HepG2 (cell line): Measurements from ENCODE around the gene SPTAN1. TPM values are rescaled to one million over a fixed set of nuclear protein-coding genes. Genes with fewer than 3 reads are reported as not detected.

Source experiments
- ATAD3A ChIP-seq: sonication (generic); formaldehyde crosslinking; IDR thresholded peaks from 2 replicates; pipeline ENCODE4 v1.4.0; 2020; ENCODE audit warnings: missing genetic modification reagents
- DNMT3B ChIP-seq: conservative IDR thresholded peaks from 2 replicates; pipeline ENCODE4 v1.6.1; 2016; ENCODE audit warnings: missing biosample characterization, control low read depth
- GABPB1 ChIP-seq: IDR thresholded peaks from 2 replicates; pipeline ENCODE4 v1.6.1; 2016; ENCODE audit warnings: mild to moderate bottlenecking, missing genetic modification reagents, moderate library complexity, missing compliant biosample characterization
- GATA4 ChIP-seq: sonication (generic); IDR thresholded peaks from 2 replicates; pipeline ENCODE4 v1.6.1; 2016; ENCODE audit warnings: antibody characterized with exemption, low read depth, borderline replicate concordance
- HNRNPH1 ChIP-seq: fragments of 200-400 bp; formaldehyde crosslinking; optimal IDR thresholded peaks from 2 replicates; pipeline ENCODE3; 2017; ENCODE audit warnings: mild to moderate bottlenecking, low read depth, low read length
- HOXD1 ChIP-seq: sonication (generic); formaldehyde crosslinking; IDR thresholded peaks from 2 replicates; pipeline ENCODE4 v1.5.0; 2020; ENCODE audit warnings: missing genetic modification reagents
- JDP2 ChIP-seq: sonication (generic); formaldehyde crosslinking; IDR thresholded peaks from 2 replicates; pipeline ENCODE4 v1.8.1; 2022; ENCODE audit warnings: missing genetic modification reagents, borderline replicate concordance
- NFYB ChIP-seq: sonication (generic); formaldehyde crosslinking; IDR thresholded peaks from 2 replicates; pipeline ENCODE4 v1.4.0; 2020; ENCODE audit warnings: missing genetic modification reagents
- NR2C2 ChIP-seq: sonication (generic); formaldehyde crosslinking; IDR thresholded peaks from 2 replicates; pipeline ENCODE4 v1.4.0; 2020; ENCODE audit warnings: missing genetic modification reagents, mild to moderate bottlenecking, moderate library complexity, borderline replicate concordance
- PHF8 ChIP-seq: sonication (generic); formaldehyde crosslinking; IDR thresholded peaks from 2 replicates; pipeline ENCODE4 v1.5.0; 2020; ENCODE audit warnings: missing genetic modification reagents
- PTBP1 ChIP-seq: fragments of 200-400 bp; formaldehyde crosslinking; IDR thresholded peaks from 2 replicates; pipeline ENCODE4 v1.6.1; 2018; ENCODE audit warnings: low read length, low read depth; ENCODE audit not compliant: poor library complexity, severe bottlenecking
- SNRNP70 ChIP-seq: fragments of 200-400 bp; formaldehyde crosslinking; IDR thresholded peaks from 2 replicates; pipeline ENCODE4 v1.6.1; 2017; ENCODE audit warnings: mild to moderate bottlenecking, low read depth, low read length, moderate library complexity
- TCF7 ChIP-seq: sonication (generic); IDR thresholded peaks from 2 replicates; pipeline ENCODE4 v1.6.1; 2016; ENCODE audit warnings: antibody characterized with exemption, low read depth
- ZFP41 ChIP-seq: sonication (generic); formaldehyde crosslinking; IDR thresholded peaks from 2 replicates; pipeline ENCODE4 v1.4.0; 2020; ENCODE audit warnings: mild to moderate bottlenecking, missing genetic modification reagents, borderline replicate concordance
- ZNF224 ChIP-seq: sonication (generic); formaldehyde crosslinking; IDR thresholded peaks from 2 replicates; pipeline ENCODE4 v1.5.0; 2020; ENCODE audit warnings: mild to moderate bottlenecking, missing genetic modification reagents
- ZNF615 ChIP-seq: sonication (generic); formaldehyde crosslinking; IDR thresholded peaks from 2 replicates; pipeline ENCODE4 v1.5.0; 2020; ENCODE audit warnings: mild to moderate bottlenecking, missing genetic modification reagents, borderline replicate concordance
- ZNF713 ChIP-seq: sonication (generic); formaldehyde crosslinking; IDR thresholded peaks from 2 replicates; pipeline ENCODE4 v1.4.0; 2020; ENCODE audit warnings: mild to moderate bottlenecking, missing genetic modification reagents
- ZSCAN21 ChIP-seq: sonication (generic); formaldehyde crosslinking; IDR thresholded peaks from 2 replicates; pipeline ENCODE4 v1.8.0; 2022; ENCODE audit warnings: mild to moderate bottlenecking, missing genetic modification reagents, moderate library complexity, borderline replicate concordance
- polyA plus RNA-seq, 8 experiments: library from polyadenylated mRNA; depleted of rRNA in 3 of 8; stranded (reverse) in 7 of 8; unstranded in 1 of 8; fragments of >200 nt; fragmentation: Illumina TruSeq in 4 of 8; extraction: Trizol in 4 of 8; gene quantifications; 2 replicates each; pipeline versions ENCODE4 v1.2.1 to v1.2.3, GENCODE V29; 2011 to 2016; ENCODE audit warnings: low read depth in 4 of 8, missing spikeins in 1 of 8, mixed read lengths in 1 of 8; ENCODE audit not compliant: insufficient read depth in 1 of 8
- total RNA-seq, 5 experiments: library from RNA; depleted of rRNA; stranded (reverse); fragments of >200 nt; fragmentation: Illumina TruSeq; extraction: Trizol; gene quantifications; 2 replicates each; pipeline ENCODE4 v1.2.3, GENCODE V29; 2016; ENCODE audit warnings: low read depth in 1 of 5
- TF ChIP-seq, protein P1 (sequence below): sonication (generic); formaldehyde crosslinking; IDR thresholded peaks from 2 replicates; pipeline ENCODE4 v1.4.0; 2020; ENCODE audit warnings: low read depth, mild to moderate bottlenecking, missing genetic modification reagents
- TF ChIP-seq, protein P2 (sequence below): sonication (generic); formaldehyde crosslinking; IDR thresholded peaks from 2 replicates; pipeline ENCODE4 v1.4.0; 2020; ENCODE audit warnings: mild to moderate bottlenecking, low read depth, missing genetic modification reagents
- TF ChIP-seq, protein P3 (sequence below): sonication (generic); formaldehyde crosslinking; IDR thresholded peaks from 2 replicates; pipeline ENCODE4 v1.4.0; 2020; ENCODE audit warnings: missing genetic modification reagents
- TF ChIP-seq, protein P4 (sequence below): IDR thresholded peaks from 2 replicates; pipeline ENCODE4 v1.6.1; 2016; ENCODE audit warnings: missing genetic modification reagents, missing compliant biosample characterization

The SPTAN1 gene
- total and polyA plus RNA-seq, 2 of the 13 experiments (the other 11 are each of a cell fraction or from before 2014, with no cell fraction given) = 106 to 111 TPM

DNA sequence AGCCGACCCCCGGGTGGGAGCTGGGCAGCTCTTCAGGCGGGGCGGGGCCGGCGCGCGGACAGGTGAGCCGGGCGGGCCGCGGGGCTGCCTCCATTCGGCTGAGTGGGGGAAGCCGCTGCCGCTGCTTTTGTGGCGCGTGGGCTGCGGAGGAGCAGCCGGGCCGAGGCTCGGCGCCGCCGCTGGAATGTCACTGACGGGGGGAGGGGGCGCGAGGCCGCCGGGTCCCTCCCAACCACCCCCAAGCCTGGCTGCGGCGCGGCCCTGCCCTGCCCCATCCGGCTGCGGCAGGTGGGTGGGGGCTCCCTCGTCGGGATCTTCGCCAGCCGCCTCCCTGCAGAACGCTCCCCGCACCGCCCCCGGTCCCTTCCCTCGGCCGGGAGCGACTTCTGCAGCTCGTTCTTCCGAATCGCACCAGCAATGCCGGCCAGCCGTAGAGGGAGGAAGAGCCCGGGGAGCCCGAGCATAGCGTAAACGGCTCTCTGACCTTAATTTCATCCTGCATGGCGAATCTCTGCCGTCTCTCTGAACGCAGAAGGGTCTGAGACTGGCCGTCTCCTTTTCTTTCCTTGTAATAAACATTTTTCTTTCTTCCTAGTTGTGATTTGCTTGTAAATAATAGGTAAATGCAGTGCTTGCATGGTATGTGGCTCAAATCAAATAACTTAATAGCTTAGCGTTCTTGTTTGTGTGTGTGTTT, 505 bp downstream of the SPTAN1 start (continued):
- TF ChIP-seq NR2C2 (no peak; the same call in 1 of the 2 replicates), TCF7 (no peak), HNRNPH1 (no peak), DNMT3B (no peak), JDP2 (no peak; the same call in 1 of the 2 replicates), HOXD1 (CRISPR knock-in tag) (no peak), PHF8 (CRISPR knock-in tag) (peak; percentile 7; the same call in 1 of the 2 replicates), ZNF615 (CRISPR knock-in tag) (no peak), ZSCAN21 (CRISPR knock-in tag) (no peak), GATA4 (no peak), PTBP1 (no peak), ZFP41 (CRISPR knock-in tag) (no peak), ZNF224 (CRISPR knock-in tag) (no peak), SNRNP70 (no peak), ATAD3A (CRISPR knock-in tag) (no peak), ZNF713 (CRISPR knock-in tag) (no peak), GABPB1 (no peak; the same call in 1 of the 2 replicates), NFYB (CRISPR knock-in tag) (no peak)
- TF ChIP-seq, protein P1, sequence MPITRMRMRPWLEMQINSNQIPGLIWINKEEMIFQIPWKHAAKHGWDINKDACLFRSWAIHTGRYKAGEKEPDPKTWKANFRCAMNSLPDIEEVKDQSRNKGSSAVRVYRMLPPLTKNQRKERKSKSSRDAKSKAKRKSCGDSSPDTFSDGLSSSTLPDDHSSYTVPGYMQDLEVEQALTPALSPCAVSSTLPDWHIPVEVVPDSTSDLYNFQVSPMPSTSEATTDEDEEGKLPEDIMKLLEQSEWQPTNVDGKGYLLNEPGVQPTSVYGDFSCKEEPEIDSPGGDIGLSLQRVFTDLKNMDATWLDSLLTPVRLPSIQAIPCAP (CRISPR knock-in tag) = 0 out of 2 replicates have a peak, but pooled peaks have one; percentile 31
- TF ChIP-seq, protein P2, sequence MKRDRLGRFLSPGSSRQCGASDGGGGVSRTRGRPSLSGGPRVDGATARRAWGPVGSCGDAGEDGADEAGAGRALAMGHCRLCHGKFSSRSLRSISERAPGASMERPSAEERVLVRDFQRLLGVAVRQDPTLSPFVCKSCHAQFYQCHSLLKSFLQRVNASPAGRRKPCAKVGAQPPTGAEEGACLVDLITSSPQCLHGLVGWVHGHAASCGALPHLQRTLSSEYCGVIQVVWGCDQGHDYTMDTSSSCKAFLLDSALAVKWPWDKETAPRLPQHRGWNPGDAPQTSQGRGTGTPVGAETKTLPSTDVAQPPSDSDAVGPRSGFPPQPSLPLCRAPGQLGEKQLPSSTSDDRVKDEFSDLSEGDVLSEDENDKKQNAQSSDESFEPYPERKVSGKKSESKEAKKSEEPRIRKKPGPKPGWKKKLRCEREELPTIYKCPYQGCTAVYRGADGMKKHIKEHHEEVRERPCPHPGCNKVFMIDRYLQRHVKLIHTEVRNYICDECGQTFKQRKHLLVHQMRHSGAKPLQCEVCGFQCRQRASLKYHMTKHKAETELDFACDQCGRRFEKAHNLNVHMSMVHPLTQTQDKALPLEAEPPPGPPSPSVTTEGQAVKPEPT (CRISPR knock-in tag) = 0 out of 2 replicates have a peak, but pooled peaks have one; percentile 9
- TF ChIP-seq, protein P3, sequence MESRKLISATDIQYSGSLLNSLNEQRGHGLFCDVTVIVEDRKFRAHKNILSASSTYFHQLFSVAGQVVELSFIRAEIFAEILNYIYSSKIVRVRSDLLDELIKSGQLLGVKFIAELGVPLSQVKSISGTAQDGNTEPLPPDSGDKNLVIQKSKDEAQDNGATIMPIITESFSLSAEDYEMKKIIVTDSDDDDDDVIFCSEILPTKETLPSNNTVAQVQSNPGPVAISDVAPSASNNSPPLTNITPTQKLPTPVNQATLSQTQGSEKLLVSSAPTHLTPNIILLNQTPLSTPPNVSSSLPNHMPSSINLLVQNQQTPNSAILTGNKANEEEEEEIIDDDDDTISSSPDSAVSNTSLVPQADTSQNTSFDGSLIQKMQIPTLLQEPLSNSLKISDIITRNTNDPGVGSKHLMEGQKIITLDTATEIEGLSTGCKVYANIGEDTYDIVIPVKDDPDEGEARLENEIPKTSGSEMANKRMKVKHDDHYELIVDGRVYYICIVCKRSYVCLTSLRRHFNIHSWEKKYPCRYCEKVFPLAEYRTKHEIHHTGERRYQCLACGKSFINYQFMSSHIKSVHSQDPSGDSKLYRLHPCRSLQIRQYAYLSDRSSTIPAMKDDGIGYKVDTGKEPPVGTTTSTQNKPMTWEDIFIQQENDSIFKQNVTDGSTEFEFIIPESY = no peak
- TF ChIP-seq, protein P4, sequence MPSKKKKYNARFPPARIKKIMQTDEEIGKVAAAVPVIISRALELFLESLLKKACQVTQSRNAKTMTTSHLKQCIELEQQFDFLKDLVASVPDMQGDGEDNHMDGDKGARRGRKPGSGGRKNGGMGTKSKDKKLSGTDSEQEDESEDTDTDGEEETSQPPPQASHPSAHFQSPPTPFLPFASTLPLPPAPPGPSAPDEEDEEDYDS (CRISPR knock-in tag) = no peak
